GM19099 (cell line): ENCODE data around the gene THAP12.

Source experiments
- POLR2A ChIP-seq: IDR thresholded peaks from 3 replicates; pipeline ENCODE4 v1.6.1; 2011; ENCODE audit warnings: low read depth; ENCODE audit not compliant: insufficient read length; ENCODE audit errors: extremely low read depth

THAP12 gene

GRCh38 chr11:76380977-76381719, at the start of gene THAP12, which contains the start of gene GVQW3:
TSS of gene THAP12 (minus strand) at chr11:76381132. CDS start at chr11:76380836, 296 bp downstream.
TSS of gene GVQW3 (plus strand) at chr11:76381323. CDS start at chr11:76381829, 506 bp downstream.
- peak; percentile 61 for TF ChIP-seq POLR2A

GRCh38 chr11:76426660-76427059, 45.7 kb upstream of the THAP12 start:
- no peak for TF ChIP-seq POLR2A

DNA sequence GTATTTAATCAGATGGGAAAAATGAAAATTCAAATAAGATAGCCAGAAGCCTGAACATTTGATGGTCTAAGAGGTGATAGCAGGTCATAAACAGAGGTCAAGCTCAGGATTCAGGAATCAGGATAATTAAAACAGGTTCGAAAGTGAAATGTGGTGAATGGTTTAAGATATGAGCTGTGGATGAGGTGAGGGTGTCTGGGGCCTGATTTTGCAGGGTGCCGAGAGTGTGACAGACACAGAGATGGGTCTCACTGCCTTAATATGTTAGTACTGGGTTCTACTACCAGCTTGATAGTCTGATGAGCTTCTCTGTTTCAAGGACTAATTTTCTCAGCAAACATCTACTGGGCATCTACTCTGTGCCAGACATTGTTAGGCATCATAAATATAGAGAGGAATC, 44.0 kb upstream of the THAP12 start:
- no peak for TF ChIP-seq POLR2A

GRCh38 chr11:76424379-76424778, 43.4 kb upstream of the THAP12 start:
- TF ChIP-seq POLR2A: no peak

GRCh38 chr11:76419896-76420295, 39.0 kb upstream of the THAP12 start:
- no peak for TF ChIP-seq POLR2A

DNA sequence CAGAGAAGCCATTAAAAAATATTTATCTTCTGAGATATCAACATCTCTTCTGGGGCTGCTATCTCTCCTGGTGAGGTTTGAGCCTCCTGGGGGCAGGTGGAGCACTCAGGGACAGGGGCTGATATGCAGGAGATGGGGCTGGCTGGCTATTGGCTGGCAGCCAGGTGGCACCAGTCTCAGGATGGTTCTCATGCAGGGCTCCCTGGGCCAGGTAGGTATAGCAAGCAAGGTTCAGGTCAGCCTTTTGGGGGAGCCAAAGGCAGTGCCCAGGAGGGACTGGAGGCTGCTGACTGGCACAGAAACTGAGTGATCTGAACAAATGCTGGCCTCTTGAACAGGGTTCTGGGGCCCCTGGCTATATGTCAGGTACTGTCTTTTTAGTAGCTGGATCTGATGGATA, 34.1 kb upstream of the THAP12 start:
- no peak for TF ChIP-seq POLR2A

- TF ChIP-seq POLR2A: no peak
Observed at GRCh38 chr11:76410851-76411357, 30.0 kb upstream of the THAP12 start.

- no peak for TF ChIP-seq POLR2A
Observed at GRCh38 chr11:76408171-76408965, 27.4 kb upstream of the THAP12 start.

- no peak for TF ChIP-seq POLR2A
Observed at GRCh38 chr11:76406359-76406758, 25.4 kb upstream of the THAP12 start.

DNA sequence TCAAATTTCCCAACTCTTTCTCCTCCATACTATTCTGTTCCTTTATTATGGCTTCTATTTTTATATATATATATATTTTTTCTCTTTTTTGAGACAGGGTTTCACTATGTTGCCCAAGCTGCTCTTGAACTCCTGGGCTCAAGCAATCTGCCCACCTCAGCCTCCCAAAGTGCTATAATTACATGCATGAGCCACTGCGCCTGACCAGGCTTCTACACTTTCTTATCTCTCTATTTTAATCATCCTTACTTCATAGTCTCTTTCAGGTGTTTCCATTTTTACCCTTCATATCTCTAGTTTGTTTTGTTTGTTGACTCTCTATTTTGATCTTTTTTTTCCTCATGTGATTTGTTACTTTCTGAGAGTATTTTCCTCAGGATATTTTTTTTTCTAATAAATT, 20.0 kb upstream of the THAP12 start:
- no peak for TF ChIP-seq POLR2A

GRCh38 chr11:76397383-76397782, 16.5 kb upstream of the THAP12 start:
- TF ChIP-seq POLR2A: no peak

GRCh38 chr11:76395296-76395695, 14.4 kb upstream of the THAP12 start:
- no peak for TF ChIP-seq POLR2A

DNA sequence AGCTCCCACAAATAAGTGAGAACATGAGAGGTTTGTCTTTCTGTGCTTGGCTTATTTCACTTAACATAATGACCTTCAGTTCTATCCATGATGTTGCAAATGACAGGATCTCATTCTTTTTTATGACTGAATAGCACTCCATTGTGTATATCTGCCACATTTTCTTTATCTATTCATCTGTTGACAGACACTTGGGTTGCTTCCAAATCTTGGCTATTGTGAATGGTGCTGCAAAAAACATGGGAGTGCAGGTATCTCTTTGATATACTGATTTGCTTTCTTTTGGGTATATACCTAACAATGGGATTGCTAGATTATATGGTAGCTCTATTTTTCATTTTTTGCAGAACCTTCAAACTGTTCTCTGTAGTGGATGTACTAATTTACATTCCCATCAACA, 13.5 kb upstream of the THAP12 start:
- no peak for TF ChIP-seq POLR2A

DNA sequence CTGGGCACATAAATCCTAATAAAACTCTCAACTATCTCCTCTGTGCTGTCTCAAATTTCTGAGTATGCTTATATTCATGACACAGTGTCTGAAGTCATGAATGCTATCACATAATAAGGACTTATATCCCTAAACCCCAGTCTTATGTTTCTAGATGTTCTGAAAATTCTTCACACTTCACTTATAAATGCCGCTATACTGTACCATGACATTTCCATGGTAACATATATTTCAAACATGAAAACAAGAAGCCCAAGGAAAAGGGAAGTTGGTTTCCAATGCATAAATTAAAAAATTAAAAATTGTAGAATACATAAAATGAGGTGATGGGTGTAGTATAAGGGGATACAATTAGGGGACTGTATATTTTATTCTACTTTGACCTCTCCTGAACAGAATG, 11.9 kb upstream of the THAP12 start:
- no peak for TF ChIP-seq POLR2A

- no peak for TF ChIP-seq POLR2A
Observed at GRCh38 chr11:76391811-76392475, 11.0 kb upstream of the THAP12 start.
